IMR-90 (cell line): ENCODE data around the gene NLGN2. TPM values are rescaled to one million over a fixed set of nuclear protein-coding genes. Genes with fewer than 3 reads are reported as not detected.

Source experiments
- ATAC-seq: fragments of 200-7000 bp; cut with Tn5 transposase; 2 replicates; pipeline ENCODE4 v1.9.1; 2020; ENCODE audit warnings: low read depth, mild to moderate bottlenecking, moderate library complexity
- BruUV-seq: library from RNA; stranded (reverse); fragments of 400-500 nt; replicated peaks from 2 replicates; lab custom pipeline; 2021; lab: Mats Ljungman, UMichigan
- CTCF ChIA-PET: fragments of 300-600 bp; formaldehyde crosslinking; extraction: SDS; loops from one replicate; lab custom pipeline; 2021; ENCODE audit warnings: antibody characterized with exemption; lab: Yijun Ruan, JAX
- POLR2A ChIA-PET: fragments of 300-600 bp; sonication (Branson Sonifier 250); formaldehyde crosslinking; loops from one replicate; lab custom pipeline; 2022; ENCODE audit warnings: antibody characterized with exemption; ENCODE audit not compliant: unreplicated experiment; lab: Charles Lee
- DNase-seq: peaks from one replicate; pipeline ENCODE4 v3.0.0; 2013
- H2AFZ ChIP-seq: replicated peaks from 2 replicates; pipeline ENCODE3; 2013; ENCODE audit warnings: low read length, mild to moderate bottlenecking; ENCODE audit not compliant: poor library complexity
- H2AK5ac ChIP-seq: 2 replicates; pipeline ENCODE4 v1.6.1; 2013; ENCODE audit warnings: low read depth, low read length, inconsistent platforms
- H2AK9ac ChIP-seq: replicated peaks from 2 replicates; pipeline ENCODE3; 2013; ENCODE audit warnings: mild to moderate bottlenecking, low read depth, low read length, moderate library complexity; ENCODE audit not compliant: poor library complexity
- H2BK120ac ChIP-seq: 2 replicates; pipeline ENCODE4 v1.6.1; 2013; ENCODE audit warnings: low read depth, low read length, inconsistent platforms
- H2BK15ac ChIP-seq: 3 replicates; pipeline ENCODE4 v1.6.1; 2013; ENCODE audit warnings: low read depth, low read length, inconsistent platforms
- H2BK20ac ChIP-seq: 2 replicates; pipeline ENCODE4 v1.6.1; 2013; ENCODE audit warnings: low read depth, mild to moderate bottlenecking, inconsistent platforms, low read length, moderate library complexity
- H2BK5ac ChIP-seq: 2 replicates; pipeline ENCODE4 v1.6.1; 2013; ENCODE audit warnings: mild to moderate bottlenecking, low read depth, low read length, inconsistent platforms; ENCODE audit not compliant: poor library complexity, severe bottlenecking
- H3K14ac ChIP-seq: replicated peaks from 2 replicates; pipeline ENCODE4 v1.6.1; 2013; ENCODE audit warnings: low read depth, low read length, inconsistent platforms
- H3K18ac ChIP-seq: 2 replicates; pipeline ENCODE4 v1.6.1; 2013; ENCODE audit warnings: low read depth, low read length, control low read depth
- H3K23ac ChIP-seq: 2 replicates; pipeline ENCODE4 v1.6.1; 2013; ENCODE audit warnings: low read depth, low read length, inconsistent platforms
- H3K27ac ChIP-seq: 2 replicates; pipeline ENCODE4 v1.5.1; 2013; ENCODE audit warnings: mild to moderate bottlenecking, control low read depth, low read length; ENCODE audit not compliant: insufficient read depth
- H3K27me3 ChIP-seq: 2 replicates; pipeline ENCODE4 v1.6.1; 2013; ENCODE audit warnings: low read length; ENCODE audit not compliant: control insufficient read depth, insufficient read depth
- H3K36me3 ChIP-seq: 2 replicates; pipeline ENCODE4 v1.6.1; 2013; ENCODE audit warnings: low read length, mixed read lengths; ENCODE audit not compliant: control insufficient read depth, insufficient read depth
- H3K4ac ChIP-seq: 2 replicates; pipeline ENCODE4 v1.6.1; 2013; ENCODE audit warnings: low read depth, low read length, inconsistent platforms
- H3K4me1 ChIP-seq: 2 replicates; pipeline ENCODE4 v1.6.1; 2013; ENCODE audit warnings: low read length, mixed read lengths; ENCODE audit not compliant: control insufficient read depth, insufficient read depth
- H3K4me2 ChIP-seq: 2 replicates; pipeline ENCODE4 v1.6.1; 2013; ENCODE audit warnings: low read depth, mild to moderate bottlenecking, control low read depth, low read length, moderate library complexity
- H3K4me3 ChIP-seq: 2 replicates; pipeline ENCODE4 v1.5.1; 2013; ENCODE audit warnings: low read depth, mild to moderate bottlenecking, control low read depth, low read length, moderate library complexity; ENCODE audit not compliant: insufficient read depth
- H3K56ac ChIP-seq: 2 replicates; pipeline ENCODE4 v1.6.1; 2013; ENCODE audit warnings: low read length, inconsistent platforms; ENCODE audit not compliant: insufficient read depth; ENCODE audit errors: extremely low read depth
- H3K79me1 ChIP-seq, 2 experiments: 2 replicates each; pipeline ENCODE4 v1.6.1; 2013; ENCODE audit warnings: low read length in 2 of 2, inconsistent platforms in 1 of 2, low read depth in 1 of 2
- H3K9ac ChIP-seq: 2 replicates; pipeline ENCODE4 v1.6.1; 2013; ENCODE audit warnings: low read depth, low read length, control low read depth
- H3K9me1 ChIP-seq: 2 replicates; pipeline ENCODE4 v1.6.1; 2013; ENCODE audit warnings: low read length, inconsistent platforms; ENCODE audit not compliant: insufficient read depth
- H3K9me3 ChIP-seq: 2 replicates; pipeline ENCODE4 v1.6.1; 2013; ENCODE audit warnings: low read length; ENCODE audit not compliant: control insufficient read depth, insufficient read depth
- H4K20me1 ChIP-seq: 2 replicates; pipeline ENCODE4 v1.6.1; 2013; ENCODE audit warnings: low read length, inconsistent platforms; ENCODE audit not compliant: insufficient read depth
- H4K5ac ChIP-seq: 2 replicates; pipeline ENCODE4 v1.6.1; 2013; ENCODE audit warnings: mild to moderate bottlenecking, low read depth, low read length, control low read depth
- H4K8ac ChIP-seq, 2 experiments: 2 replicates each; pipeline ENCODE4 v1.6.1; 2013; ENCODE audit warnings: low read depth in 2 of 2, low read length in 2 of 2, control low read depth in 1 of 2, inconsistent platforms in 1 of 2
- H4K91ac ChIP-seq: 2 replicates; pipeline ENCODE4 v1.6.1; 2013; ENCODE audit warnings: low read depth, low read length, inconsistent platforms; ENCODE audit not compliant: insufficient read depth
- BHLHE40 ChIP-seq: fragments of 150-350 bp; IDR thresholded peaks from 2 replicates; pipeline ENCODE4 v1.6.1; 2016; ENCODE audit warnings: mild to moderate bottlenecking, low read depth, low read length
- CTCF ChIP-seq: conservative IDR thresholded peaks from 2 replicates; pipeline ENCODE4 v1.5.1; 2012; ENCODE audit warnings: mild to moderate bottlenecking, low read depth, low read length, improper control_type of control experiment
- FOS ChIP-seq: fragments of 150-350 bp; IDR thresholded peaks from 2 replicates; pipeline ENCODE4 v1.6.1; 2016; ENCODE audit warnings: low read depth, low read length
- MXI1 ChIP-seq: IDR thresholded peaks from 2 replicates; pipeline ENCODE4 v1.6.1; 2012; ENCODE audit warnings: low read depth, mild to moderate bottlenecking, low read length, moderate library complexity, borderline replicate concordance
- NFE2L2 ChIP-seq: fragments of 150-350 bp; IDR thresholded peaks from 2 replicates; pipeline ENCODE4 v1.6.1; 2016; ENCODE audit warnings: low read depth, mild to moderate bottlenecking, low read length
- RCOR1 ChIP-seq: IDR thresholded peaks from 2 replicates; pipeline ENCODE4 v1.6.1; 2012; ENCODE audit warnings: mild to moderate bottlenecking, low read length, improper control_type of control experiment; ENCODE audit not compliant: insufficient replicate concordance
- RFX5 ChIP-seq: IDR thresholded peaks from 2 replicates; pipeline ENCODE4 v1.8.0; 2012; ENCODE audit warnings: low read depth, mild to moderate bottlenecking, low read length, moderate library complexity
- SMC3 ChIP-seq: fragments of 150-350 bp; IDR thresholded peaks from 2 replicates; pipeline ENCODE4 v1.6.1; 2016; ENCODE audit warnings: low read depth, mild to moderate bottlenecking, antibody characterized with exemption, low read length, moderate library complexity
- USF2 ChIP-seq: fragments of 150-350 bp; IDR thresholded peaks from 2 replicates; pipeline ENCODE4 v1.6.1; 2017; ENCODE audit warnings: mild to moderate bottlenecking, antibody characterized with exemption, low read length, low read depth
- WGBS, 2 experiments: methylation state at CpG; one replicate each; pipeline versions ENCODE4 v1.1.5 to v1.1.7; 2013; ENCODE audit warnings: missing lambda C conversion rate in 2 of 2; ENCODE audit not compliant: insufficient read length in 1 of 2; ENCODE audit errors: extremely low coverage in 2 of 2; 5-methylcytosine and 5-hydroxymethylcytosine counted together
- dilution Hi-C: fragments of 300-500 bp; cut with HindIII; formaldehyde crosslinking; loops from one replicate; pipeline ENCODE4 v1.14.3; 2018; ENCODE audit warnings: low sequenced_read_pairs; ENCODE audit not compliant: unreplicated experiment
- in situ Hi-C: fragments of 300-500 bp; cut with MboI; formaldehyde crosslinking; loops from 3 replicates; pipeline ENCODE4 v1.14.3; 2019; ENCODE audit warnings: low sequenced_read_pairs, inconsistent platforms, mixed read lengths
- intact Hi-C: fragments of 100-400 bp; cut with micrococcal nuclease; formaldehyde crosslinking; loops from 2 replicates; pipeline ENCODE4 v1.10.0; 2022
- polyA plus RNA-seq, 3 experiments: library from polyadenylated mRNA; depleted of rRNA; stranded (reverse); fragments of >200 nt; gene quantifications; 2 replicates each; pipeline ENCODE4 v1.2.3, GENCODE V29; 2012; ENCODE audit warnings: low replicate concordance in 1 of 3
- total RNA-seq: library from RNA; depleted of rRNA; stranded (reverse); fragments of >200 nt; gene quantifications from 2 replicates; pipeline ENCODE4 v1.2.3, GENCODE V29; 2012

Gene NLGN2
- total and polyA plus RNA-seq, 2 of the 4 experiments (the other 2 are of a cell fraction): 1.8 to 38.1 TPM

GRCh38 chr17:7379134-7379533 is 28.5 kb upstream of the NLGN2 start:
- Histone ChIP-seq H3K36me3 (no peaks in the 10 kb centered on the region), H3K27ac (no peak overlapping the region), H3K4me2 (no peak overlapping the region), H2BK15ac (no peak overlapping the region), H4K91ac (no peak overlapping the region), H3K9me3 (peaks cover 10% of the 10 kb centered on the region; the same call in 1 of the 2 replicates), H4K8ac (no peak overlapping the region), H3K4me3 (no peak overlapping the region), H2BK20ac (no peak overlapping the region), H2AK9ac (no peak overlapping the region), H3K27me3 (peaks cover 26% of the 10 kb centered on the region), H2BK120ac (no peak overlapping the region), H3K9me1 (peaks cover 2% of the 10 kb centered on the region; the same call in 1 of the 2 replicates), H3K79me1 (no peaks in the 10 kb centered on the region), H3K56ac (no peak overlapping the region), H3K4me1 (peaks cover 7% of the 10 kb centered on the region; the same call in 1 of the 2 replicates), H3K14ac (no peak overlapping the region), H2AK5ac (no peak overlapping the region), H4K5ac (no peak overlapping the region), H3K23ac (no peak overlapping the region), H3K18ac (no peak overlapping the region), H4K20me1 (no peaks in the 10 kb centered on the region), H2AFZ (no peak overlapping the region), H2BK5ac (no peak overlapping the region), H3K4ac (no peak overlapping the region), H3K9ac (no peak overlapping the region)
- BruUV-seq: no TSS peak
- TF ChIP-seq RCOR1: no peak
- no peak for TF ChIP-seq MXI1
- no peak for TF ChIP-seq NFE2L2
- no peak for TF ChIP-seq USF2
- no peak for TF ChIP-seq RFX5
- no peak for TF ChIP-seq CTCF
- no peak for TF ChIP-seq BHLHE40
- TF ChIP-seq SMC3: no peak
- no peak for TF ChIP-seq FOS
- WGBS, 2 experiments: no CpG with 5 or more reads among the region's 3 CpGs
- CTCF ChIA-PET: no interaction called here
- no peak for ATAC-seq
- DNase-seq: no peak
- in situ Hi-C loops (no loop called here), dilution Hi-C loops (no loop called here), intact Hi-C loops (no loop called here)
- POLR2A ChIA-PET: no interaction called here
